Measurements from ENCODE around the gene KLHL26. TPM values are rescaled to one million over a fixed set of nuclear protein-coding genes. Genes with fewer than 3 reads are reported as not detected.

KLHL26 gene
- polyA plus RNA-seq, 1 donor from 2014 or later: 4.7 TPM

- H3K79me2 ChIP-seq (replicated peaks; ENCODE audit: insufficient read depth, low read length): no peaks in the 10 kb centered on the region
- H4K20me1 ChIP-seq (ENCODE audit: insufficient read depth): no peaks in the 10 kb centered on the region
- H3F3A ChIP-seq (ENCODE audit: insufficient read depth, low read length, poor library complexity, severe bottlenecking): no peaks in the 10 kb centered on the region
- no peak overlapping the region for H3K4me3 ChIP-seq (ENCODE audit: low read length)
- no peak overlapping the region for H3K27ac ChIP-seq (ENCODE audit: low read length)
- H3K9me3 ChIP-seq (ENCODE audit: low read length): no peaks in the 10 kb centered on the region
- no peaks in the 10 kb centered on the region for H3K9me2 ChIP-seq (ENCODE audit: insufficient read depth, low read length)
- no peaks in the 10 kb centered on the region for H3K36me3 ChIP-seq (ENCODE audit: insufficient read depth, low read length)
- TF ChIP-seq CTCF (IDR thresholded peaks at IDR 0.05; ENCODE audit: poor library complexity, severe bottlenecking) (no peak), REST (IDR thresholded peaks at IDR 0.05; ENCODE audit: borderline replicate concordance) (no peak)
- peaks cover 16% of the 10 kb centered on the region for H3K27me3 ChIP-seq (ENCODE audit: insufficient read depth, low read depth, low read length)
- no peak overlapping the region for H3K4me2 ChIP-seq (ENCODE audit: low read length)
- no peak overlapping the region for H2AFZ ChIP-seq (ENCODE audit: low read depth, low read length)
- H3K9ac ChIP-seq (ENCODE audit: low read length): no peak overlapping the region
These were observed 20.8 kb upstream of the KLHL26 start for GRCh38 chr19:18616023-18616422.

- Histone ChIP-seq H3K9me2 (ENCODE audit: insufficient read depth, low read length) (no peaks in the 10 kb centered on the region), H3K36me3 (ENCODE audit: insufficient read depth, low read length) (no peaks in the 10 kb centered on the region), H2AFZ (ENCODE audit: low read depth, low read length) (no peak overlapping the region), H3K4me2 (ENCODE audit: low read length) (no peak overlapping the region), H3K9ac (ENCODE audit: low read length) (no peak overlapping the region), H3K4me3 (ENCODE audit: low read length) (no peak overlapping the region), H3K9me3 (ENCODE audit: low read length) (no peaks in the 10 kb centered on the region), H3K27ac (ENCODE audit: low read length) (no peak overlapping the region), H3K79me2 (replicated peaks; ENCODE audit: insufficient read depth, low read length) (no peaks in the 10 kb centered on the region), H4K20me1 (ENCODE audit: insufficient read depth) (no peaks in the 10 kb centered on the region), H3K27me3 (ENCODE audit: insufficient read depth, low read depth, low read length) (peaks cover 3% of the 10 kb centered on the region), H3F3A (ENCODE audit: insufficient read depth, low read length, poor library complexity, severe bottlenecking) (no peaks in the 10 kb centered on the region)
- TF ChIP-seq REST (IDR thresholded peaks at IDR 0.05; ENCODE audit: borderline replicate concordance) (no peak), POLR2AphosphoS5 (IDR thresholded peaks at IDR 0.05) (no peak), EP300 (conservative IDR thresholded peaks at IDR 0.05; ENCODE audit: poor library complexity, severe bottlenecking) (no peak), EZH2 (IDR thresholded peaks at IDR 0.05; ENCODE audit: borderline replicate concordance, insufficient read depth, low read length, poor library complexity, severe bottlenecking) (no peak), MXI1 (conservative IDR thresholded peaks at IDR 0.05; ENCODE audit: poor library complexity, severe bottlenecking) (no peak), SMC3 (conservative IDR thresholded peaks at IDR 0.05; ENCODE audit: poor library complexity) (no peak), TAF1 (IDR thresholded peaks at IDR 0.05; ENCODE audit: low read depth) (no peak), RAD21 (conservative IDR thresholded peaks at IDR 0.05) (no peak), CTCF (IDR thresholded peaks at IDR 0.05; ENCODE audit: poor library complexity, severe bottlenecking) (no peak)
These were observed 19.3 kb upstream of the KLHL26 start for GRCh38 chr19:18617562-18617961.

All from neural cell (in vitro differentiated cells).